WTC11 (cell line): ENCODE data around the gene RGS14.

Experiments used
- CREB1 ChIP-seq: sonication (generic); formaldehyde crosslinking; IDR thresholded peaks from 2 replicates; pipeline ENCODE4 v1.8.0; 2023; ENCODE audit warnings: mild to moderate bottlenecking, missing genetic modification reagents
- CTCF ChIP-seq: fragments of 200-600 bp; IDR thresholded peaks from 2 replicates; pipeline ENCODE4 v1.8.0; 2022; ENCODE audit warnings: antibody characterized with exemption
- E2F5 ChIP-seq: sonication (generic); formaldehyde crosslinking; IDR thresholded peaks from 2 replicates; pipeline ENCODE4 v1.8.1; 2022; ENCODE audit warnings: mild to moderate bottlenecking, moderate library complexity, missing genetic modification reagents
- ELF4 ChIP-seq: sonication (generic); formaldehyde crosslinking; IDR thresholded peaks from 2 replicates; pipeline ENCODE4 v1.8.1; 2022; ENCODE audit warnings: low read depth, mild to moderate bottlenecking, moderate library complexity, missing genetic modification reagents
- FOXK1 ChIP-seq: sonication (generic); formaldehyde crosslinking; IDR thresholded peaks from 2 replicates; pipeline ENCODE4 v1.8.0; 2022; ENCODE audit warnings: mild to moderate bottlenecking, moderate library complexity, missing genetic modification reagents
- FOXP1 ChIP-seq: sonication (generic); formaldehyde crosslinking; IDR thresholded peaks from 2 replicates; pipeline ENCODE4 v1.8.0; 2022; ENCODE audit warnings: missing genetic modification reagents, mild to moderate bottlenecking, moderate library complexity, borderline replicate concordance
- JUN ChIP-seq: sonication (generic); formaldehyde crosslinking; IDR thresholded peaks from 2 replicates; pipeline ENCODE4 v1.8.0; 2023; ENCODE audit warnings: mild to moderate bottlenecking, missing genetic modification reagents
- MAX ChIP-seq: sonication (generic); formaldehyde crosslinking; IDR thresholded peaks from 2 replicates; pipeline ENCODE4 v1.8.0; 2022; ENCODE audit warnings: mild to moderate bottlenecking, missing genetic modification reagents
- MLX ChIP-seq: sonication (generic); formaldehyde crosslinking; IDR thresholded peaks from 2 replicates; pipeline ENCODE4 v1.8.1; 2023; ENCODE audit warnings: mild to moderate bottlenecking, missing genetic modification reagents, moderate library complexity
- TP53 ChIP-seq: sonication (generic); formaldehyde crosslinking; IDR thresholded peaks from 2 replicates; pipeline ENCODE4 v1.8.1; 2023; ENCODE audit warnings: mild to moderate bottlenecking, missing genetic modification reagents
- ZNF512 ChIP-seq: sonication (generic); formaldehyde crosslinking; IDR thresholded peaks from 2 replicates; pipeline ENCODE4 v1.8.1; 2022; ENCODE audit warnings: missing genetic modification reagents, borderline replicate concordance

DNA sequence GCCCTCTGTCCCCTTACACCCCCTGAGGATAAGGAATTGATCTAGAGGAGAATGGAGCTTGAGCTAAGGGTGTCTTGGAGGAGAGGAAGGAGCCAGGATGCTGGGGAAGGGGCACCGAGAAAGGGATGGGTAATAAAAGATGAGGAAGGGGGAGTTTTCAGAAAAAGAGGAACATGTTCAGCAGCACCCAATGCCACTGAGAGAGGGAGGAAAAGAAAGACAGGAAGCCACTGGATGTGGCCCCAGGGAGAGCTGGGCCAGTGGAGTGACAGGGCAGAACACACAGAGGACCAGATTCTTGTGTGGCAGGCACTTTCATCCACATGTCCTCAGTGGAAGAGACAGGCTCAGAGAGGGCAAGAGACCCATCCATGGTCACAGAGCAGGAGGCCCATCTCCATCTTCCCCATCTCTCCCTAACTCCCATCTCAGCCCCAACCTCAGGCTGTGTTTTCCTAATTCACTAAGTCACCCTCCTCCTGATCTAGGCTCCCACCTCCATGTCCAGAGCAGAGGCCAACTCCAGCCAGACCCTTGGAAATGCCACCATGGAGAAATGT is 35.6 kb downstream of the RGS14 start:
- no peak for TF ChIP-seq FOXK1 (CRISPR knock-in tag)
- TF ChIP-seq CTCF: no peak
- no peak for TF ChIP-seq JUN
- no peak for TF ChIP-seq FOXP1 (CRISPR knock-in tag)
- no peak for TF ChIP-seq CREB1 (CRISPR knock-in tag)
- TF ChIP-seq MLX (CRISPR knock-in tag): no peak
- no peak for TF ChIP-seq E2F5 (CRISPR knock-in tag)
- TF ChIP-seq ZNF512 (CRISPR knock-in tag): no peak
- no peak for TF ChIP-seq MAX
- TF ChIP-seq TP53 (CRISPR knock-in tag): no peak
- no peak for TF ChIP-seq ELF4 (CRISPR knock-in tag)
